Measurements from ENCODE around the gene PCARE.

PCARE gene

GRCh38 chr2:29035016-29035745, 39.1 kb downstream of the PCARE start:
- no peak for DNase-seq (ENCODE audit: low read depth)

GRCh38 chr2:29033656-29034055, 40.7 kb downstream of the PCARE start:
- no peak for DNase-seq (ENCODE audit: low read depth)

GRCh38 chr2:29033172-29033571, 41.2 kb downstream of the PCARE start:
- no peak for DNase-seq (ENCODE audit: low read depth)

- DNase-seq (ENCODE audit: low read depth): no peak
Measured at GRCh38 chr2:29032189-29032588, 42.1 kb downstream of the PCARE start.

- no peak for DNase-seq (ENCODE audit: low read depth)
Measured at GRCh38 chr2:29031046-29031445, 43.3 kb downstream of the PCARE start.

GRCh38 chr2:29025711-29026110, 48.6 kb downstream of the PCARE start:
- no peak for DNase-seq (ENCODE audit: low read depth)

GRCh38 chr2:29024882-29025430, 49.4 kb downstream of the PCARE start:
- DNase-seq (ENCODE audit: low read depth): no peak

GRCh38 chr2:29023188-29023587, 51.1 kb downstream of the PCARE start:
- DNase-seq (ENCODE audit: low read depth): no peak

- no peak for DNase-seq (ENCODE audit: low read depth)
Measured at GRCh38 chr2:29022679-29023078, 51.6 kb downstream of the PCARE start.

- DNase-seq (ENCODE audit: low read depth): no peak
Measured at GRCh38 chr2:29021886-29022285, 52.4 kb downstream of the PCARE start.

- DNase-seq (ENCODE audit: low read depth): no peak
Measured at GRCh38 chr2:29017716-29018435, 56.4 kb downstream of the PCARE start.

- DNase-seq (ENCODE audit: low read depth): no peak
Measured at GRCh38 chr2:29016504-29016903, 57.8 kb downstream of the PCARE start.

- DNase-seq (ENCODE audit: low read depth): no peak
Measured at GRCh38 chr2:29015701-29016470, 58.4 kb downstream of the PCARE start.

- DNase-seq (ENCODE audit: low read depth): peak; percentile 59
Measured at GRCh38 chr2:29014811-29015421, 59.4 kb downstream of the PCARE start.

- DNase-seq (ENCODE audit: low read depth): no peak
Measured at GRCh38 chr2:29014331-29014730, 60.0 kb downstream of the PCARE start.

- no peak for DNase-seq (ENCODE audit: low read depth)
Measured at GRCh38 chr2:29013057-29013780, 61.1 kb downstream of the PCARE start.

GRCh38 chr2:29012211-29012681, 62.1 kb downstream of the PCARE start:
- peak; percentile 37 for DNase-seq (ENCODE audit: low read depth)
